CD4-positive, alpha-beta T cell treated with Interleukin-21 for 1 hour (primary cell): ENCODE results near the gene PGM1.

Experiments used
- DNase-seq: peaks from one replicate; pipeline ENCODE4 v3.0.0-alpha.2; 2020

Gene PGM1

DNA sequence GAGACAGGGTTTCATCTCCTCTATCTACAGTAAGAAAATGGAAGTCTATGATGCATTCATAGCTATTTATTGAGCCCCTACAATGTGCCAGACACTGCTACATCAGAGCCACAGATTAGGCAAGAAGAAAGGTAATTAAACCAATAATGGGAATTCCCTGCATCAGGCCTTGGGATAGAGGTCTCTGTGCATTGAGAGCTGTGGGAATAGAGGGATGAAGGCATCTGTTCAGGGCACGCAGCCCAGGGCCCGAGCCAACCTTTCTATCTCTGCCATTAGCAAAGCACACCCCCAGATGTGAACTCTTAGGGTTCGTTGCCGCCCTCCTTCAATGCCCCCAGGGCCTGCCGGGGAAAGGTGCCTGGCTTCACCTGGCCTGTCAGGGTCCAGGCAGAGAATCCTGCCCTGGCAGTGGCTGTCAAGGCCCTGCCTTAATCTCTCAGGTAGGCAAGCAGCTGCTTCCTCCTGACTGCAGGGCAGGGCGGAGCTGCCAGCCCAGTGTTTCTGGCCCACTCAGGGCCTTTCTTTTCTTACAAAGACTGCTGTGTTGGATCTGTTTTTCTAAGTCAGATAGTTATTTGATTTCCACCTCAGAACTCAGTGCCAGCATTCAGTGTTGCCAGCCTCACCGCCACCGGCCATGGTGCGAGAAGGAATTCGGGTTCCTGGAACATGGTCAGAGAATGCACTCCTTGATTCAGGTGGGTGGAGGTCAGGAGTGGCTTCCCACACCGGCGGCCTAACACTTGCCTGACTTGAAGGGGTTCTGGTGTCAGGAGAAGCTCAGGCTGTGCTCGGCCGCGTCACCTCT is 76.1 kb downstream of the PGM1 start:
- no peak for DNase-seq

- no peak for DNase-seq
These were observed 77.0 kb downstream of the PGM1 start for GRCh38 chr1:63670164-63670563.

DNA sequence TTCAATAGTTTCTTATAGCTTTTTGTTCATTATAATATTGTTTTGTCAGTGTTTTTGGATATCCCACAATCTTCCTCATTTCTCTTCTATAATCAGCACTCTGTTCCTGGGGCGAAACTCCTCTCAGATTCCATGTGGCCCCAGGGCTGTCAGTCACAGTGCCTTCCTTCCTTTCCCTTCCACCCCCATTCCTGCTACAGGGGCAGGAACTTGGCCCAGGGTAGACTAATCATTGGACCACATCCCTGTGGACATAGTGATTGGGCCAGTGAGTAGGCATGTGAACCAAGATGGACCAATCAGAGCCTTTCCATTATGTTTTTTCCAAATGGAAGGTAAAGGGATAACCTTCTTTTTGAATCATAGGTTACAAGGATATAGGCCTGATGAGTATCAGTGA is 78.3 kb downstream of the PGM1 start:
- DNase-seq, result no peak

- no peak for DNase-seq
These were observed 81.1 kb downstream of the PGM1 start for GRCh38 chr1:63674238-63674864.

DNA sequence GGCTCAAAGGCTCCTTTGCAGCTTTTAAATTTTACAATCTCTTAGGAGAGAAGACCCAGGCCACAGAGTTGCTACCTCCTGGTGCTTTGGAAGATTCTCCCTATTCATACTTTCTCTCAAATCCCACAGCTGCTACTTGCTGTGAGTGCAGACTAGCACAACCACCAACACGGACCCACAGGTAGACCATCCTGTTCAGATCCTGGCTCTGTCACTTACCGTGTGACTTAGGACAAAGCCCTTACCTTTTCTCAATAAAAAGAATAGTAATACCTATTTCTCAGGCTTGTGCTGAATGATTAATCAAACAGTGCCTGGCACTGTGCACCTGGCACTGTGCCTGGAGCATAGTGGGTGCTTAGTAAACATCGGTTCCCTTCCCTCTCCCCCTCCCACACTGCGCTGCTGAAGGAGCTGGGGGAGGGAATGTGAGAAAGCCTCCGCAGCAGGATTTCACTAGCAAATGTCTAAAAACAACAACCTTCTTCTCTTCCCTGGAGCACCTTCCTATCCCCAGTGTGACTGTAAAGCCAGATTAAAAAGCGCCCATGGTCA is 81.7 kb downstream of the PGM1 start:
- DNase-seq, result no peak

DNA sequence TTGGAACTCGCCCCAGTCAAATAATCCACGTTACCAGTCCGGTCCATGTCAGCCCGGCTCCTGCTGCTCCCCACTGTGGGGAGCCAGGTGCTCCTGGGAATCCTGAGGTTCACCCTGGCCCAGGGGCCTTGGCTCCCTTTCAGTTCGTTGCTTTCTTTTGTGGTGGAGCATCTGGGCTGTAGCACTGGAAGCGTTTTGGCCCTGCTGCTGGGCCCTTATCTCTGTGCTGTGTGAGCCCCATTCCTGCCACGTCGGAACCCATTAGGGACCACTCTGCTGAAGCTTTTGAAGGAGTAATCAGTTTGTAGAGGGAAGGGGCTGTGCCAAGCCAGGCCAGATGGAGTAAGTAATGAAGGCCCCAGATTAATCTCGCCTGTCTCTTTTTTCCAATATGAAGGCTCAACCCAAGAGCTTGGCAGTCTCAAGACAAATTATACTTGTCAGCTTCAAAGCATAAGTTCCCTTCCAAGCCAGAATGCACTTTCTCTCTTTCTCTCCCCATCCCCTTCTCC is 82.3 kb downstream of the PGM1 start:
- DNase-seq, result no peak

- DNase-seq, result no peak
These were observed 84.3 kb downstream of the PGM1 start for GRCh38 chr1:63677497-63677896.

GRCh38 chr1:63678200-63678599 is 85.0 kb downstream of the PGM1 start:
- no peak for DNase-seq

DNA sequence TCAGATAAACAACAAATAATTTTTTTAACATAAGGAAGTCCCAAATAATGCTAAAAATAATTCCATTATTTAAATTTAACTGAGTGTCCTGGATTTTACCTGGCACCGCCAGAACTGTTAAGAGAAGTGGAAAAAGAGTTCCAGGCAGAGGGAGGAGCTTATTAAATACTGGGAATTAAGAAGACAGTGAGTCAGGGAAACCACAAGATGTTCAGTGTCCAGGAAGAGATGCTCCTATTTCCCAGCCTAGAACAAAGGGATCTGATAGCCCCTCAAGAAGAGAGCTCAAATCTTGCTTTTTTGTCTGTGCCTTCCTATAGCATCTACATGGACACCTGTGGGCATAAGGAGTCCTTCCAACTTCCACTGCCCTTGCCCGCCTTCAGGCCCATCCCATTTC is 85.9 kb downstream of the PGM1 start:
- no peak for DNase-seq

GRCh38 chr1:63679589-63679988 is 86.4 kb downstream of the PGM1 start:
- no peak for DNase-seq

DNA sequence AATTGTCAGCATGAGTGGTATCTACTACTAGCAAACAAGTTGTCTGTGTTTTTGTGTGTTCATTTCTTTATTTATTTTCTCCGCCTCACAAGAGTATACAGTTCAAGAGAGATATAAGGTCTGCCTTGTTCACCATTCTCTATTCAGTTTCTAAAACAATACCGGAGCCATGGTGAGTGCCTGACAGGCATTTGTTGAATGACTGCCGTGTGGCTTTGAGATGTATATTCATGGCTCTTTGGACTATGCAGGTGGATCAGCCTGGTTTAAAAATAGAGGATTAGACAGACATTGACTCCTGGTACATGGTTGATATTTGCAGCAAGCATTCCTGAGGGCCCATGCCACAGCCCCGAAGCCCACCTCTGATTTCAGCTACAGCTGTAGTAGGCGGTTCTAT is 89.7 kb downstream of the PGM1 start:
- no peak for DNase-seq

DNA sequence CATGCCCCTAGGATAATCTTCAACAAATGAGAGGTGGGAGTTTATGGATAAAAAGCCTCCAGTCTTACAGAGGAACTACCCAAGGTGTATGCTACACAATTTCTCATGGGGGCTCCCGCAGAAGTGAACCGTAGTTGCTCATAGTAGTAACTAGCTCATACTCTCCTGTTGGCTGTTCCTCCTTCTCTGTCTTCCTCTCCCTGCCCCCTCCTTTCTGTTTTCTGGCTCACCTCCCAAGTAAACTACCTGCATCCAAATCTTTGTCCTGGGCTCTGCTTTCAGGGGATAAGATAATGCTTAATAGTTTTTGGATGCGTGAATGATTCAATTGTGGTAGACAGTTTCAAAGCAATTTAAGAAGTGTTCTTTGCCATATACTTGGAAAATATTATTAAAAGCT is 90.5 kb downstream of the PGM1 start:
- no peak for DNase-seq

- DNase-seq, result no peak
These were observed 93.5 kb downstream of the PGM1 start for GRCh38 chr1:63686696-63687095.

DNA sequence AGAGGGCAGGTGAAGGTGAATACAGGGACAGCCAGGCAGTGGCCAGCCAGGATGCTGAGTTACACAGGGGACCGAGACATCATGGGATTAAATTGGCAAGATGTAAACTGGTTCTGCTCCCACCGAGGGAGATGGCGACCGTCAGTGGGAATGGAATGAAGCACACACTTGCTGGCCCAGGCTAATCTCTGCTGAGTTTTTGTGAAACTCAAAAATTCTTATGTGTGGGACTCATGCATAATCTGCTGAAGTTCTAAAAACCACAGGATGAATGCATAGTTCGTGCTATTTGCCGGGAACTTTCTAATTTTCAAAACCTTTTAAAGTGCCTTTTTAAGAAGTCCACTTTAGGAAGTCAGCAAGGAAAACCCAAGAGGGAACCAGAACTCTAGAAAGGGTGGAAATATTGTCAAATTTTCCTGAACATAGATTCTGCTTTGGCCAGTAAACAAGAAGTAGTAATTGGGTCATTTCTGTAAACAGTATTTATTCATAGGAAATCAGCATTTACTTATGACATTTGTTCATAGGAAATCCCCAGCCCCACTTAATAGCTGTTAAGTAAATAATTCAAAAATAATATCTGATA is 95.2 kb downstream of the PGM1 start:
- DNase-seq, result no peak

GRCh38 chr1:63690966-63691700 is 97.9 kb downstream of the PGM1 start:
- no peak for DNase-seq

DNA sequence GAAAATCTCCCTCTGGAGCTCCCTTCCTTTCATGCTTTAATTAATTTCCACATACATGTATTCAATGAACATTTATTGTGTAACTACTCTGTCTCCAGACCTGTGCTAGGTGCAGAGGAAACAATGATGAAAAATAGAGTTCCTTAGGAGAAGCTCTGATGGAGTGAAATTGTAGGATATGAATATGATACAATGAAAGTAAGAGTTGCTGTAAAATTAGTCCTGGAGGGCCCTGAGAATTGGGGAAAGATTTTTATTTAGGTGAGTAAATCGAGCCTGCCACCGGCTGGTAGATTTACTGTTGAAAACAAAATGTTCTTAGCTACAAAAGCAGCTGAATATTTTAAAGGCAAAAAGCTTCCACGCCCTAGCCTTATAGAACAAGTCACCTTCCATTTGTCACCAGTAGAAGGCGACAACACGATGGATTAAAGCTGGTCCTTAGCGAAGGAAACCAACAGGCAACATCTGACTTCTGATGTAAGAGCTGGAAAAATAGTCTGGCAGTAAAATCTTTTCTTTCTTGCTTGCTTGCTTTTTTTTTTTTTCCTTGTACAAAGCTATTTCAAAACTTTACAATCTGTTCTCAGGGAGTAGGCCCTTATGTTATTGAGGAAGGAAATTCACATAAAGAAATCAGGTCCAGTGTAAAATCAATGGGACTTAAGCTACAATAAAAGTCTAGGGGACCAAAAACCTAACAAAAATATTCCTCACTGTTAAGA is 98.7 kb downstream of the PGM1 start:
- DNase-seq, result peak; percentile 28

GRCh38 chr1:63693944-63694571 is 100.8 kb downstream of the PGM1 start:
- no peak for DNase-seq

DNA sequence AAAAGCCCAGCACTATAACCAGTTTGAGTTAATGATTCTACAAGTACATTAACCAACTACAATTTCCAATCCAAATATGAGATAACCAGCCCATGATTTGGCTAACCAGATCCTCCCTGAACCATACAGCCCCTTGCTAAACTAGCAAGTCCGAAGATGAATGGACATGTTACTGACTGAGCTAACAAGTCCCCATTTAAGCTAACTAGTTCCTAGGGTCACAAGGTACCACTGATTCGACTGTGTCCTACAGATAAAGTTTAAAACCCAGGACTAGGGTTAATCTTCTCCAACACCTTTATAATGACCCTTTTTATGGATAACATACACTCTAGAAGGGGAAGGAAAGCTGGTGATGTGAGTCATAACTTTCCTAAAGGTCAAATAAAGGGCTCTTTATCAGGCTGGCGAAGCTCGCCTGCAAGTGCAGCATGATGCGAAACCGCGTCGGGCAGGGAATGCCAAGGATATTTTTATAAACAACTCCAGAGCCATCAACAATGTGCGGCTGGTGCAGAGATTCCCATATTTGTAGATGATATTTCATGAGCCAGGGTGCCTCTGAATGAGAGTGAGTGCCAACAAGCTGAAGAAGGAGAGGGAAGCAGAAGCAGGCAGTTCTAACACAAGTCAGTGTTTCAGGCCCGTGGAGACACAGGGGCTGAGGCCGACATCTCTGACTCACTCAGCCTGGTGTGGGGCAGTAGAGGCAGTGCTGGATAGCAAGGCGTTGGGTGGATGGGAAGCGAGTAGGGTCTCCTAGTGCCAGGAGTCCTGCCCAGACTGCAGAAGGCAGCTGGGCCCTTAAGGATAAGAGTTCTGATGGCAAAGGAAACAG is 105.0 kb downstream of the PGM1 start:
- no peak for DNase-seq

DNA sequence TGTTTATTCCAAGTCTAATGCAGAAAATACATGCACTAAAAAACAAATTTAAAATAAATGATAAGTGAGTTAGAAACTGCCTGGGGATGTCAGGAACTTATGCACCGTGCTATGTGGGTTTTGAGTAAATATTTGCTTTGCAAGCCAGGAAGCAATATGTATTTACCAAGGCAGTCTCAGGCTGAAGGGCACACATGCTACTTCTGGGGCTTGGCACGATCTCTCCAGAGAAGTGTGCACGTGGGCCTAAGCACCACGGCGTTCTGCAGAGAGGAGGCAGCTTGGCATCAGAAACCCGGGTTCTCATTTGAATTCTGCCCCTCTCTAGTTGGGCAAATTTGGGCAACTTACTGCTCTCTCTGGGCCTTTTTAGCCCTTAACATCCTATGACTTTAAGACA is 108.0 kb downstream of the PGM1 start:
- DNase-seq, result no peak

- no peak for DNase-seq
These were observed 110.5 kb downstream of the PGM1 start for GRCh38 chr1:63703701-63704107.

DNA sequence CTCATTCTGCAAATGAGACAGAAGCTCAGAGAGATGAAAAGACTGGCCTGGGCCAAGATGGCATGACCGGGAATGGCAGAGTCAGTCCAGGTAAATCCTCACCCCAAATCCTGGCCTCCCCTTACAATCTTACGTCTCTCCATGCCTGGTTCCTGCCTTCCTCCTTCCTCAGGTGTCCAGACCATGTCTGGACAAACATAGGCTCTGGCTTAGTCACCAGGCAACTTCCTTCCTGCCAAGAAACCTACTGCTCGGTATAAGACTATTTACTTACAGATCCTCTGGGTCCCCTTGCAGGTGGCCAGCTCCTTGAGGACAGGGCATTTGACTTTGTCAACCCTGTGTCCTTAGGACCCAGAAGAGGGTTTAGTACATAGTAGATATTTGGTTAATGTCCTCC is 111.2 kb downstream of the PGM1 start:
- no peak for DNase-seq
